Neural cell (in vitro differentiated cells): Measurements from ENCODE around the gene PRMT2. TPM values are rescaled to one million over a fixed set of nuclear protein-coding genes. Genes with fewer than 3 reads are reported as not detected.

Experiments
- H2AFZ ChIP-seq: fragments of 200-600, 300-800 bp; sonication (generic), shearing (Covaris generic); 2 replicates; pipeline ENCODE4 v1.6.0; 2014; ENCODE audit warnings: low read depth, mild to moderate bottlenecking, antibody characterized with exemption, low read length, moderate library complexity
- H3F3A ChIP-seq: fragments of 200-600 bp; shearing (Covaris generic); 2 replicates; pipeline ENCODE4 v1.6.1; 2016; ENCODE audit warnings: mild to moderate bottlenecking, moderate library complexity, mixed read lengths, antibody characterized with exemption, low read length; ENCODE audit not compliant: insufficient read depth, poor library complexity, severe bottlenecking
- H3K27ac ChIP-seq: fragments of 200-600, 300-800 bp; sonication (generic), shearing (Covaris generic); 2 replicates; pipeline ENCODE4 v1.5.1; 2014; ENCODE audit warnings: mild to moderate bottlenecking, low read length, moderate library complexity
- H3K27me3 ChIP-seq: fragments of 300-800, 200-600 bp; sonication (generic), shearing (Covaris generic); 2 replicates; pipeline ENCODE4 v1.6.0; 2014; ENCODE audit warnings: mild to moderate bottlenecking, low read depth, low read length, moderate library complexity; ENCODE audit not compliant: insufficient read depth
- H3K36me3 ChIP-seq: fragments of 300-800, 200-600 bp; sonication (generic), shearing (Covaris generic); 2 replicates; pipeline ENCODE4 v1.5.1; 2014; ENCODE audit warnings: mild to moderate bottlenecking, antibody characterized with exemption, low read length, moderate library complexity; ENCODE audit not compliant: insufficient read depth
- H3K4me2 ChIP-seq: fragments of 300-800, 200-600 bp; sonication (generic), shearing (Covaris generic); 2 replicates; pipeline ENCODE4 v1.6.0; 2014; ENCODE audit warnings: mild to moderate bottlenecking, low read length
- H3K4me3 ChIP-seq: fragments of 300-800, 200-600 bp; sonication (generic), shearing (Covaris generic); 2 replicates; pipeline ENCODE4 v1.5.1; 2014; ENCODE audit warnings: mild to moderate bottlenecking, low read length, moderate library complexity
- H3K79me2 ChIP-seq: fragments of 200-600 bp; shearing (Covaris generic); replicated peaks from 2 replicates; pipeline ENCODE4 v1.6.0; 2014; ENCODE audit warnings: mild to moderate bottlenecking, low read length, moderate library complexity; ENCODE audit not compliant: insufficient read depth
- H3K9ac ChIP-seq: fragments of 300-800, 200-600 bp; sonication (generic), shearing (Covaris generic); 2 replicates; pipeline ENCODE4 v1.6.1; 2016; ENCODE audit warnings: mild to moderate bottlenecking, low read length, mixed read lengths
- H3K9me2 ChIP-seq: fragments of 200-600 bp; shearing (Covaris generic); 2 replicates; pipeline ENCODE4 v1.6.1; 2016; ENCODE audit warnings: mild to moderate bottlenecking, low read length, mixed read lengths; ENCODE audit not compliant: insufficient read depth
- H3K9me3 ChIP-seq: fragments of 200-600, 300-800 bp; sonication (generic), shearing (Covaris generic); 2 replicates; pipeline ENCODE4 v1.6.1; 2016; ENCODE audit warnings: mild to moderate bottlenecking, mixed run types, low read length, moderate library complexity, mixed read lengths
- H4K20me1 ChIP-seq: fragments of 200-600 bp; shearing (Covaris generic); 2 replicates; pipeline ENCODE4 v1.6.1; 2016; ENCODE audit warnings: mild to moderate bottlenecking, mixed run types; ENCODE audit not compliant: insufficient read depth
- EP300 ChIP-seq: fragments of 450-650 bp; conservative IDR thresholded peaks from 2 replicates; pipeline ENCODE4 v1.6.1; 2014; ENCODE audit warnings: antibody characterized with exemption, mild to moderate bottlenecking, moderate library complexity; ENCODE audit not compliant: poor library complexity, severe bottlenecking
- EZH2 ChIP-seq: fragments of 200-600, 300-800 bp; shearing (Covaris generic), sonication (generic); IDR thresholded peaks from 2 replicates; pipeline ENCODE4 v1.6.1; 2014; ENCODE audit warnings: antibody characterized with exemption, low read length, borderline replicate concordance, mild to moderate bottlenecking; ENCODE audit not compliant: insufficient read depth, poor library complexity, severe bottlenecking
- MXI1 ChIP-seq: fragments of 450-650 bp; conservative IDR thresholded peaks from 2 replicates; pipeline ENCODE4 v1.6.1; 2014; ENCODE audit warnings: antibody characterized with exemption, mild to moderate bottlenecking; ENCODE audit not compliant: poor library complexity, severe bottlenecking
- POLR2AphosphoS5 ChIP-seq: IDR thresholded peaks from 2 replicates; pipeline ENCODE4 v1.6.1; 2012
- RAD21 ChIP-seq: fragments of 450-650 bp; conservative IDR thresholded peaks from 2 replicates; pipeline ENCODE4 v1.6.1; 2014; ENCODE audit warnings: antibody characterized with exemption, mild to moderate bottlenecking, moderate library complexity
- REST ChIP-seq: IDR thresholded peaks from 2 replicates; pipeline ENCODE4 v1.6.1; 2012; ENCODE audit warnings: borderline replicate concordance
- SMC3 ChIP-seq: fragments of 450-650 bp; conservative IDR thresholded peaks from 2 replicates; pipeline ENCODE4 v1.6.1; 2014; ENCODE audit warnings: antibody characterized with exemption, mild to moderate bottlenecking, moderate library complexity; ENCODE audit not compliant: poor library complexity
- TAF1 ChIP-seq: IDR thresholded peaks from 2 replicates; pipeline ENCODE4 v1.6.1; 2012; ENCODE audit warnings: low read depth
- polyA plus RNA-seq: library from polyadenylated mRNA; depleted of rRNA; stranded (reverse); fragments of >200 nt; gene quantifications from 2 replicates; pipeline ENCODE4 v1.2.3, GENCODE V29; 2014
- TF ChIP-seq, protein P1 (sequence below): fragments of 450-650 bp; IDR thresholded peaks from 2 replicates; pipeline ENCODE4 v1.5.1; 2014; ENCODE audit warnings: antibody characterized with exemption, mild to moderate bottlenecking, moderate library complexity; ENCODE audit not compliant: poor library complexity, severe bottlenecking

The PRMT2 gene
- polyA plus RNA-seq, 1 donor from 2014 or later: 313 TPM

- Histone ChIP-seq H3K4me2 (no peak overlapping the region), H3K9me3 (no peaks in the 10 kb centered on the region), H3K4me3 (no peak overlapping the region), H3K27me3 (no peaks in the 10 kb centered on the region), H3K36me3 (no peaks in the 10 kb centered on the region), H3K27ac (no peak overlapping the region), H3F3A (no peaks in the 10 kb centered on the region), H3K79me2 (no peaks in the 10 kb centered on the region), H2AFZ (no peak overlapping the region), H3K9ac (no peak overlapping the region), H4K20me1 (no peaks in the 10 kb centered on the region), H3K9me2 (no peaks in the 10 kb centered on the region)
- TF ChIP-seq REST (no peak), EZH2 (no peak), MXI1 (no peak), TAF1 (no peak), SMC3 (no peak), RAD21 (no peak), POLR2AphosphoS5 (no peak), EP300 (no peak)
- TF ChIP-seq, protein P1, sequence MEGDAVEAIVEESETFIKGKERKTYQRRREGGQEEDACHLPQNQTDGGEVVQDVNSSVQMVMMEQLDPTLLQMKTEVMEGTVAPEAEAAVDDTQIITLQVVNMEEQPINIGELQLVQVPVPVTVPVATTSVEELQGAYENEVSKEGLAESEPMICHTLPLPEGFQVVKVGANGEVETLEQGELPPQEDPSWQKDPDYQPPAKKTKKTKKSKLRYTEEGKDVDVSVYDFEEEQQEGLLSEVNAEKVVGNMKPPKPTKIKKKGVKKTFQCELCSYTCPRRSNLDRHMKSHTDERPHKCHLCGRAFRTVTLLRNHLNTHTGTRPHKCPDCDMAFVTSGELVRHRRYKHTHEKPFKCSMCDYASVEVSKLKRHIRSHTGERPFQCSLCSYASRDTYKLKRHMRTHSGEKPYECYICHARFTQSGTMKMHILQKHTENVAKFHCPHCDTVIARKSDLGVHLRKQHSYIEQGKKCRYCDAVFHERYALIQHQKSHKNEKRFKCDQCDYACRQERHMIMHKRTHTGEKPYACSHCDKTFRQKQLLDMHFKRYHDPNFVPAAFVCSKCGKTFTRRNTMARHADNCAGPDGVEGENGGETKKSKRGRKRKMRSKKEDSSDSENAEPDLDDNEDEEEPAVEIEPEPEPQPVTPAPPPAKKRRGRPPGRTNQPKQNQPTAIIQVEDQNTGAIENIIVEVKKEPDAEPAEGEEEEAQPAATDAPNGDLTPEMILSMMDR: no peak
These were observed 19.4 kb upstream of the PRMT2 start for GRCh38 chr21:46616050-46616449.

DNA sequence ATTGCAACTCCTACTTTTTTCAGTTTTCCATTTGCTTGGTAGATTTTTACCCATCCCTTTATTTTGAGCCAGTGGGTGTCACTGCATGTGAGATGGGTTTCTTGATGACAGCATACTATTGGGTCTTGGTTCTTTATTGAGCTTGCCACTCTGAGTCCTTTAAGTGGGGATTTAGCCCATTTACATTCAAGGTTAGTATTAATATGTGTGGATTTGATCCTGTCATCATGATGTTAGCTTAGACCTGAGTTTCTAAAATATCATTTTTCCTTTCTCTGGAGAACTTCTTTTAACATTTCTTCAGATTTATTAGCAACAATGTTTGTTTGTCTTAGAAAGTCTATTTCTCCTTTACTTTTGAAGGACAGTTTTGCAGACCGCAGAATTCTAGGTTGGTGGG, 18.8 kb upstream of the PRMT2 start:
- Histone ChIP-seq H3K4me2 (no peak overlapping the region), H3K36me3 (no peaks in the 10 kb centered on the region), H3K9me2 (no peaks in the 10 kb centered on the region), H3K27me3 (no peaks in the 10 kb centered on the region), H2AFZ (no peak overlapping the region), H3K4me3 (no peak overlapping the region), H3F3A (no peaks in the 10 kb centered on the region), H3K9me3 (no peaks in the 10 kb centered on the region), H3K9ac (no peak overlapping the region), H3K27ac (no peak overlapping the region), H4K20me1 (no peaks in the 10 kb centered on the region), H3K79me2 (no peaks in the 10 kb centered on the region)
- TF ChIP-seq EP300 (no peak), SMC3 (no peak), RAD21 (no peak), MXI1 (no peak), EZH2 (no peak), TAF1 (no peak), POLR2AphosphoS5 (no peak), REST (no peak)
- TF ChIP-seq, protein P1: no peak
